BJ (cell line): ENCODE data around the gene GPN3. TPM values are rescaled to one million over a fixed set of nuclear protein-coding genes. Genes with fewer than 3 reads are reported as not detected.
"Not testable (repeated sequence)": the region's sequence is repeated elsewhere in the genome, so short reads cannot be mapped to it uniquely, and the experiment has no call there.

Source experiments
- CTCF ChIA-PET: fragments of 350-600 bp; formaldehyde crosslinking; extraction: SDS; loops from one replicate; lab custom pipeline; 2021; ENCODE audit warnings: antibody characterized with exemption, inconsistent platforms; lab: Yijun Ruan, JAX
- POLR2A ChIA-PET: fragments of 300-600 bp; sonication (Branson Sonifier 250); formaldehyde crosslinking; extraction: SDS; loops from one replicate; lab custom pipeline; 2021; ENCODE audit warnings: antibody characterized with exemption; lab: Charles Lee
- DNase-seq: peaks from one replicate; pipeline ENCODE4 v3.0.0-alpha.2; 2011; ENCODE audit warnings: low read depth
- H3K27me3 ChIP-seq: 2 replicates; pipeline ENCODE4 v1.6.0; 2011; ENCODE audit warnings: low read length; ENCODE audit not compliant: control insufficient read depth, insufficient read depth
- H3K36me3 ChIP-seq: 2 replicates; pipeline ENCODE4 v1.5.1; 2011; ENCODE audit warnings: low read length; ENCODE audit not compliant: control insufficient read depth, insufficient read depth
- H3K4me3 ChIP-seq: 2 replicates; pipeline ENCODE4 v1.5.1; 2011; ENCODE audit warnings: low read depth, mild to moderate bottlenecking, control low read depth, low read length
- CTCF ChIP-seq: IDR thresholded peaks from 2 replicates; pipeline ENCODE4 v1.5.1; 2011; ENCODE audit warnings: low read depth, mild to moderate bottlenecking, control low read depth, inconsistent platforms, low read length, moderate library complexity; ENCODE audit not compliant: insufficient read depth
- polyA plus RNA-seq: library from polyadenylated mRNA; depleted of rRNA; stranded (reverse); fragments of >200 nt; gene quantifications from 2 replicates; pipeline ENCODE4 v1.2.3, GENCODE V29; 2011

Gene GPN3
- polyA plus RNA-seq, 1 experiment: 10.6 TPM

- H3K4me3 ChIP-seq: no peak overlapping the region
- no peaks in the 10 kb centered on the region for H3K27me3 ChIP-seq
- POLR2A ChIA-PET: interaction anchor here (1.2 kb wide), 1 partner anchor 322 kb away, joined by 3 read pairs; no protein-coding TSS in a partner anchor
- no peaks in the 10 kb centered on the region for H3K36me3 ChIP-seq
- DNase-seq: peak; percentile 35
- CTCF ChIA-PET: no interaction called here
- no peak for TF ChIP-seq CTCF
Observed at GRCh38 chr12:110426406-110426805, 41.7 kb downstream of the GPN3 start.

GRCh38 chr12:110424237-110424636 lies 43.8 kb downstream of the GPN3 start:
- POLR2A ChIA-PET: interaction anchor here (0.6 kb wide), 1 partner anchor 13 kb away, joined by 4 read pairs; no protein-coding TSS in a partner anchor
- DNase-seq: no peak
- no peak for TF ChIP-seq CTCF
- no peak overlapping the region for H3K4me3 ChIP-seq
- no peaks in the 10 kb centered on the region for H3K36me3 ChIP-seq
- H3K27me3 ChIP-seq: no peaks in the 10 kb centered on the region
- CTCF ChIA-PET: no interaction called here

- DNase-seq: no peak
- CTCF ChIA-PET: interaction anchor here (0.6 to 3.4 kb wide), 3 partner anchors 10 to 234 kb away, joined by 3 to 18 read pairs (median 4); no protein-coding TSS in a partner anchor
- H3K27me3 ChIP-seq: no peaks in the 10 kb centered on the region
- H3K36me3 ChIP-seq: no peaks in the 10 kb centered on the region
- no peak overlapping the region for H3K4me3 ChIP-seq
- POLR2A ChIA-PET: no interaction called here
- no peak for TF ChIP-seq CTCF
Observed at GRCh38 chr12:110421701-110422100, 46.4 kb downstream of the GPN3 start.

- CTCF ChIA-PET: interaction anchor here (0.6 to 3.4 kb wide), 2 partner anchors 10 to 233 kb away, joined by 3 to 18 read pairs; no protein-coding TSS in a partner anchor
- no peak for DNase-seq
- H3K4me3 ChIP-seq: no peak overlapping the region
- H3K27me3 ChIP-seq: no peaks in the 10 kb centered on the region
- no peak for TF ChIP-seq CTCF
- no peaks in the 10 kb centered on the region for H3K36me3 ChIP-seq
- POLR2A ChIA-PET: no interaction called here
Observed at GRCh38 chr12:110421159-110421661, 46.8 kb downstream of the GPN3 start.

- POLR2A ChIA-PET, H3K4me3 ChIP-seq, H3K27me3 ChIP-seq, H3K36me3 ChIP-seq, DNase-seq: not testable (repeated sequence)
- CTCF ChIA-PET: interaction anchor here (3.4 kb wide), 1 partner anchor 11 kb away, joined by 18 read pairs; no protein-coding TSS in a partner anchor
Observed at GRCh38 chr12:110420644-110421043, 47.4 kb downstream of the GPN3 start.

GRCh38 chr12:110417113-110417512 lies 50.9 kb downstream of the GPN3 start:
- CTCF ChIA-PET: interaction anchor here (2.5 kb wide), 1 partner anchor 14 kb away, joined by 8 read pairs; no protein-coding TSS in a partner anchor
- H3K36me3 ChIP-seq, POLR2A ChIA-PET, H3K27me3 ChIP-seq, DNase-seq, H3K4me3 ChIP-seq: not testable (repeated sequence)

GRCh38 chr12:110410086-110410485 lies 58.0 kb downstream of the GPN3 start:
- H3K4me3 ChIP-seq, POLR2A ChIA-PET, CTCF ChIA-PET, DNase-seq, H3K36me3 ChIP-seq, H3K27me3 ChIP-seq: not testable (repeated sequence)

GRCh38 chr12:110405126-110405662 lies 62.9 kb downstream of the GPN3 start:
- POLR2A ChIA-PET, H3K4me3 ChIP-seq, H3K36me3 ChIP-seq, H3K27me3 ChIP-seq, DNase-seq, CTCF ChIA-PET: not testable (repeated sequence)
